ENCODE data around the gene GJA8.
"Not testable (repeated sequence)": the region's sequence is repeated elsewhere in the genome, so short reads cannot be mapped to it uniquely, and the experiment has no call there.

GJA8 gene

DNA sequence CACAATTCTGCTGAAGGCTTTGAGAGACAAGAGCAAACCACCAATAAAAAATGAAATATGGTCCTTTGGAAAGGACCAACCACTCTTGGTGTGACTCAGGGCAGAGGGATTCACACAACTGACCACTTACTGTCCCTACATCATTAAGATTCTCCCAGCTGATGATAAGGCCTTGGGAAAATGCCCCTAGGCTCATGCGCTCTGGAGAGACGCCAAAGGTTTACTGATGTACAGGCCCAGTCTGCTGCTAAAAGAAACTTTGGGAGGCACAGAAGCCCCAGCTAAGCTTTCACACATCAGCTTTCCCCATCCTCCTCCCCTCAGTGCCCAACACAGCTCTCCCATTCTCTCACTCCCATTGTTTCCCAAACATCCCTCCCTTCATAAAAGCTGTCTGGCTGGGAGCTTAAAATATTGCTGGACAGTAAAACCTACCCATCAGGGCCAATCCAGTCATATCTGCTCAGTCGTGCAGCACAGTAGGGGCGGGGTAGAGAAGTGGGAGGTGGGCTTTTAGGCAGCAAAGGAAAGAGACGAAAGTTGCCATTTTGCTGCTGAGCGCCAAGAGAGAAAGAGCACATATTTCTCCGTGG, at the start of gene GJA8:
Gene GJA8 (plus strand): TSS at position 543 of the 593 bp plus-strand sequence. CDS start 5,161 bp downstream, outside the sequence.
- no peak within 1 kb of the TSS for H3K4me3 ChIP-seq (ENCODE audit: control insufficient read depth, low read depth, low read length)
- TF ChIP-seq, protein P1, sequence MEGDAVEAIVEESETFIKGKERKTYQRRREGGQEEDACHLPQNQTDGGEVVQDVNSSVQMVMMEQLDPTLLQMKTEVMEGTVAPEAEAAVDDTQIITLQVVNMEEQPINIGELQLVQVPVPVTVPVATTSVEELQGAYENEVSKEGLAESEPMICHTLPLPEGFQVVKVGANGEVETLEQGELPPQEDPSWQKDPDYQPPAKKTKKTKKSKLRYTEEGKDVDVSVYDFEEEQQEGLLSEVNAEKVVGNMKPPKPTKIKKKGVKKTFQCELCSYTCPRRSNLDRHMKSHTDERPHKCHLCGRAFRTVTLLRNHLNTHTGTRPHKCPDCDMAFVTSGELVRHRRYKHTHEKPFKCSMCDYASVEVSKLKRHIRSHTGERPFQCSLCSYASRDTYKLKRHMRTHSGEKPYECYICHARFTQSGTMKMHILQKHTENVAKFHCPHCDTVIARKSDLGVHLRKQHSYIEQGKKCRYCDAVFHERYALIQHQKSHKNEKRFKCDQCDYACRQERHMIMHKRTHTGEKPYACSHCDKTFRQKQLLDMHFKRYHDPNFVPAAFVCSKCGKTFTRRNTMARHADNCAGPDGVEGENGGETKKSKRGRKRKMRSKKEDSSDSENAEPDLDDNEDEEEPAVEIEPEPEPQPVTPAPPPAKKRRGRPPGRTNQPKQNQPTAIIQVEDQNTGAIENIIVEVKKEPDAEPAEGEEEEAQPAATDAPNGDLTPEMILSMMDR (IDR thresholded peaks at IDR 0.05; ENCODE audit: control insufficient read depth, insufficient read depth, low read depth, low read length, missing control alignments) = no peak
- DNase-seq (ENCODE audit: low read depth) = no peak

DNA sequence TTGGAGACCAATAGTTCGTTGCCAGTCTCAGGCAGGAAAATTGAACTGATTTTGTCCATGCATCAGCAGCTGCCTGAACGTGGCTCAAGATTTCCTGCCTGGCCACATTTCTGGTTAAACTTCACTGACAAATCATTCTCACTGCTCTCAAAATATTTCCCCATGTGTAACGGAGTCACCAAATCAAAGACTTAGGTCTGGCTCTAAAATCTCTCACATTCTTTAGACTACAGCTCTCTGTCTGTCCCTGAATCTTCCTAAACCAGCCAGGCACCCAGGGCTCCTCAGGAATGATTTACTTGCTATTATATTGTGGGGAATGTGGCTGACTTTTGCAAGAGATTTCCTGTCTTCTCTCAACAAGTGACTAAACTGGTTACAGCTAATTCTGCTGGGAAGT, 49.2 kb upstream of the GJA8 start:
- TF ChIP-seq, protein P1 (IDR thresholded peaks at IDR 0.05; ENCODE audit: control insufficient read depth, insufficient read depth, low read depth, low read length, missing control alignments) = no peak
- H3K4me3 ChIP-seq (ENCODE audit: control insufficient read depth, low read depth, low read length) = no peak overlapping the region
- DNase-seq (ENCODE audit: low read depth) = no peak

DNA sequence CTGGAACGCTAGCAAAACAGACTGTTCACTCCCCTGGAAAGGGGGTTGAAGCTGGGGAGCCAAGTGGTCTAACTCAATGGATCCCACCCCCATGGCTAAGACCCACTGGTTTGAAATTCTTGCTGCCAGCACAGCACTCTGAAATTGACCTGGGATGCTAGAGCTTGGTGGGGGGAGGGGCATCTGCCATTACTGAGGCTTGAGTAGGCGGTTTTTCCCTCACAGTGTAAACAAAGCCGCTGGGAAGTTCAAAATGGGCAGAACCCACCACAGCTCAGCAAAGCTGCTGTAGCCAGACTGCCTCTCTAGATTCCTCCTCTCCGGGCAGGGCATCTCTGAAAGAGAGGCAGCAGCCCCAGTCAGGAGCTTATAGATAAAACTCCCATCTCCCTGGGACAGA, 47.6 kb upstream of the GJA8 start:
- not testable (repeated sequence) for DNase-seq (ENCODE audit: low read depth); H3K4me3 ChIP-seq (ENCODE audit: control insufficient read depth, low read depth, low read length)

DNA sequence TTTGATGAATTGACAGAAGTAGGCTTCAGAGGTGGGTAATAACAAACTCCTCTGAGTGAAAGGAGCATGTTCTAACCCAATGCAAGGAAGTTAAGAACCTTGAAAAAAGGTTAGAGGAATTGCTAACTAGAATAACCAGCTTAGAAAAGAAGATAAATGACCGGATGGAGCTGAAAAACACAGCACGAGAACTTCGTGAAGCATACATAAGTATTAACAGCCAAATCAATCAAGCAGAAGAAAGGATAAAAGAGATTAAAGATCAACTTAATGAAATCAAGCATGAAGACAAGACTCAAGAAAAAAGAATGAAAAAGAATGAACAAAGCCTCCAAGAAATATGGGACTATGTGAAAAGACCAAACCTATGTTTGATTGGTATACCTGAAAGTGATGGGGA, 46.6 kb upstream of the GJA8 start:
- DNase-seq (ENCODE audit: low read depth); H3K4me3 ChIP-seq (ENCODE audit: control insufficient read depth, low read depth, low read length): not testable (repeated sequence)

DNA sequence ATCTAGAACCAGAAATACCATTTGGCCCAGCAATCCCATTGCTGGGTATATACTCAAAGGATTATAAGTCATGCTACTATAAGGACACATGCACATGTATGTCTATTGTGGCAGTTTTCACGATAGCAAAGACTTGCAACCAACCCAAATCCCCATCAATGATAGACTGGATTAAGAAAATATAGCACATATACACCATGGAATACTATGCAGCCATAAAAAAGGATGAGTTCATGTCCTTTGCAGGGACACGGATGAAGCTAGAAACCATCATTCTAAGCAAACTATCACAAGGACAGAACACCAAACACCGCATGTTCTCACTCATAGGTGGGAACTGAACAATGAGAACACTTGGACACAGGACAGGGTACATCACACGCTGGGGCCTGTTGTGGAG, 35.4 kb upstream of the GJA8 start:
- not testable (repeated sequence) for H3K4me3 ChIP-seq (ENCODE audit: control insufficient read depth, low read depth, low read length); DNase-seq (ENCODE audit: low read depth)

DNA sequence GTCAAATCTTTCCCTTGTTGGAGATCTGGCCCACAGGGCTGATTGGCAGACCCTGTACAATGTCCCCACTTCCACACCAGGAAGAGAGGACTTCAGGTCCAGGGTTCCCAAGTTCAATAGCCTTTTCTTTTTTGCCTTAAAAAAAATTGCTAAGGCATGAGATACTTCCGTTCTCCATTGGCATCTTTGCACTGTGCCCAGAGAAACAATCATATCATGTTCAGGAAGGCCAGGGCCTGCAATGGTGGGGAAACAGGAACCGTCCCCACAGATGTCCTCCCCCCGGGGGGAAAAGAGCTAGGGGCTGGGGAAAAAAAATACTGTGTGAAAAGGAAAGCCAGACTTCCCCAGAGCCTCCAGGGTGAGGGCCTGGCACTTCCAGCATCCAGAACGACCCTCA, 24.6 kb upstream of the GJA8 start:
- TF ChIP-seq, protein P1 (IDR thresholded peaks at IDR 0.05; ENCODE audit: control insufficient read depth, insufficient read depth, low read depth, low read length, missing control alignments) = no peak
- DNase-seq (ENCODE audit: low read depth) = no peak
- no peak overlapping the region for H3K4me3 ChIP-seq (ENCODE audit: control insufficient read depth, low read depth, low read length)

DNA sequence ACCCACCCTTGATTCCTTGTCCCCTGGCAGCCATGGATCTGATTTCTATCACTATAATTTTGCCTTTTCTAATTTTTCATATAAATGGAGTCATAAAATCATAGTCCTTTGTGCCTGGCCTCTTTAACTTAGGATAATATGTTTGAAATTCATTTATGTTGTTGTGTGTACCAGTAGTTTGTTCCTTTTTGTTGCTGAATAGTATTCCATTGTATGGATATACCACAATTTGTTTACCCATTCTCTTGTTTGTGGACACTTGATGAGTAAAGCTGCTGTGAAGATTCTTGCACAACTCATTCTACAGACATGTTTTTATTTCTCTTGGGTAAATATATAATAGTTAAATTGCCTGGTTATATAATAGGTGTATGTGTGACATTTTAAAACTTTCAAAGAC, 22.7 kb upstream of the GJA8 start:
- DNase-seq (ENCODE audit: low read depth) = no peak
- H3K4me3 ChIP-seq (ENCODE audit: control insufficient read depth, low read depth, low read length) = no peak overlapping the region
- TF ChIP-seq, protein P1 (IDR thresholded peaks at IDR 0.05; ENCODE audit: control insufficient read depth, insufficient read depth, low read depth, low read length, missing control alignments) = no peak

DNA sequence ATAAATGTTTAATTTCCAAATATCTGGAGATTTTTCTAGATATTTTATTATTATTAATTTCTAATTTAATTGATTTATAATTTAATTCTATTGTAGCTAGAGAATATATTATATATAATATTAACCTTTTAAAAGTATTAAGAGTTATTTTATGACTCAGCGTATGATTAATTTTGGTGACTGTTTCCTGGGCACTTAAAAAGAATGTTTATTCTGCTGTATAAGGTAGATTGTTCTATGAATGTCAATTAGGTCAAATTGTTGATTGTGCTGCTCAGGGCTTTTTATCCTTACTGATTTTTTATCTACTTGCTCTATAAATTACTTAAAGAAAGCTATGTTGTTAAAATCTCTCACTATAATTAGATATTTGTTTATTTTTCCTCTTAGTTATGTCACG, 20.1 kb upstream of the GJA8 start:
- DNase-seq (ENCODE audit: low read depth) = no peak
- TF ChIP-seq, protein P1 (IDR thresholded peaks at IDR 0.05; ENCODE audit: control insufficient read depth, insufficient read depth, low read depth, low read length, missing control alignments) = no peak
- no peak overlapping the region for H3K4me3 ChIP-seq (ENCODE audit: control insufficient read depth, low read depth, low read length)

Measured in AG09309 (cell line).